ENCODE data around the gene TMBIM4. TPM values are rescaled to one million over a fixed set of nuclear protein-coding genes. Genes with fewer than 3 reads are reported as not detected.

TMBIM4 gene
- total and polyA plus RNA-seq, 4 donors = 124 to 236 (median 169) TPM

GRCh38 chr12:66137937-66138336 lies 31.9 kb downstream of the TMBIM4 start:
- ATAC-seq (ENCODE audit: insufficient read depth, low FRiP score) (no peak), DNase-seq (no peak)
- WGBS, 2 donors = 97 to 98% methylated on average over 3 of the region's 3 CpGs
- TF ChIP-seq, protein P1, sequence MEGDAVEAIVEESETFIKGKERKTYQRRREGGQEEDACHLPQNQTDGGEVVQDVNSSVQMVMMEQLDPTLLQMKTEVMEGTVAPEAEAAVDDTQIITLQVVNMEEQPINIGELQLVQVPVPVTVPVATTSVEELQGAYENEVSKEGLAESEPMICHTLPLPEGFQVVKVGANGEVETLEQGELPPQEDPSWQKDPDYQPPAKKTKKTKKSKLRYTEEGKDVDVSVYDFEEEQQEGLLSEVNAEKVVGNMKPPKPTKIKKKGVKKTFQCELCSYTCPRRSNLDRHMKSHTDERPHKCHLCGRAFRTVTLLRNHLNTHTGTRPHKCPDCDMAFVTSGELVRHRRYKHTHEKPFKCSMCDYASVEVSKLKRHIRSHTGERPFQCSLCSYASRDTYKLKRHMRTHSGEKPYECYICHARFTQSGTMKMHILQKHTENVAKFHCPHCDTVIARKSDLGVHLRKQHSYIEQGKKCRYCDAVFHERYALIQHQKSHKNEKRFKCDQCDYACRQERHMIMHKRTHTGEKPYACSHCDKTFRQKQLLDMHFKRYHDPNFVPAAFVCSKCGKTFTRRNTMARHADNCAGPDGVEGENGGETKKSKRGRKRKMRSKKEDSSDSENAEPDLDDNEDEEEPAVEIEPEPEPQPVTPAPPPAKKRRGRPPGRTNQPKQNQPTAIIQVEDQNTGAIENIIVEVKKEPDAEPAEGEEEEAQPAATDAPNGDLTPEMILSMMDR (IDR thresholded peaks at IDR 0.05; ENCODE audit: control extremely low read depth, extremely low read depth) = no peak
- Histone ChIP-seq H3K27ac (ENCODE audit: low read depth in 1 of 2, low read length in 1 of 2) (no peak overlapping the region), H3K9ac (ENCODE audit: insufficient read depth in 1 of 2, low read length in 2 of 2) (no peak overlapping the region), H3K36me3 (ENCODE audit: control insufficient read depth in 4 of 4, insufficient read depth in 4 of 4, low read length in 4 of 4) (peaks cover 6 to 32% (median 20%) of the 10 kb centered on the region in 4 donors), H3K9me3 (ENCODE audit: control insufficient read depth in 4 of 4, insufficient read depth in 3 of 4, low read length in 3 of 4) (peaks cover 2 to 21% (median 10%) of the 10 kb centered on the region in 4 donors), H3K4me1 (ENCODE audit: control insufficient read depth in 5 of 5, insufficient read depth in 5 of 5, low read length in 5 of 5) (peaks cover 0 to 3% (median 0%) of the 10 kb centered on the region in 5 donors), H3K4me3 (no peak overlapping the region), H3K27me3 (ENCODE audit: control insufficient read depth in 3 of 3, insufficient read depth in 3 of 3, low read length in 2 of 3) (no peaks in the 10 kb centered on the region)

- TF ChIP-seq, protein P1 (IDR thresholded peaks at IDR 0.05; ENCODE audit: control extremely low read depth, extremely low read depth) = no peak
- no peak overlapping the region for H3K4me3 ChIP-seq
- no peaks in the 10 kb centered on the region for H3K27me3 ChIP-seq (ENCODE audit: control insufficient read depth in 3 of 3, insufficient read depth in 3 of 3, low read length in 2 of 3)
- no peaks in the 10 kb centered on the region for H3K9me3 ChIP-seq (ENCODE audit: control insufficient read depth in 4 of 4, insufficient read depth in 3 of 4, low read length in 3 of 4)
- DNase-seq (no peak), ATAC-seq (ENCODE audit: insufficient read depth, low FRiP score) (no peak)
- peaks cover 0 to 17% (median 3%) of the 10 kb centered on the region in 4 donors for H3K36me3 ChIP-seq (ENCODE audit: control insufficient read depth in 4 of 4, insufficient read depth in 4 of 4, low read length in 4 of 4)
- no peak overlapping the region for H3K9ac ChIP-seq (ENCODE audit: insufficient read depth in 1 of 2, low read length in 2 of 2)
- H3K27ac ChIP-seq (ENCODE audit: low read depth in 1 of 2, low read length in 1 of 2) = peak overlapping the region in 1 of 2 donors; percentile 43
- H3K4me1 ChIP-seq (ENCODE audit: control insufficient read depth in 5 of 5, insufficient read depth in 5 of 5, low read length in 5 of 5) = peaks cover 0 to 14% (median 8%) of the 10 kb centered on the region in 5 donors
These were observed 37.4 kb downstream of the TMBIM4 start for GRCh38 chr12:66132408-66132807.

- H3K27ac ChIP-seq (ENCODE audit: low read depth in 1 of 2, low read length in 1 of 2) = peak overlapping the region; percentile 69 to 89
These were observed 38.6 kb downstream of the TMBIM4 start for GRCh38 chr12:66131067-66131688.

More at GRCh38 chr12:66131067-66131688, 38.6 kb downstream of the TMBIM4 start:
- no peaks in the 10 kb centered on the region for H3K27me3 ChIP-seq (ENCODE audit: control insufficient read depth in 3 of 3, insufficient read depth in 3 of 3, low read length in 2 of 3)
- no peaks in the 10 kb centered on the region for H3K9me3 ChIP-seq (ENCODE audit: control insufficient read depth in 4 of 4, insufficient read depth in 3 of 4, low read length in 3 of 4)
- peaks cover 0 to 14% (median 8%) of the 10 kb centered on the region in 5 donors for H3K4me1 ChIP-seq (ENCODE audit: control insufficient read depth in 5 of 5, insufficient read depth in 5 of 5, low read length in 5 of 5)
- H3K9ac ChIP-seq (ENCODE audit: insufficient read depth in 1 of 2, low read length in 2 of 2) = peak overlapping the region; percentile 82 to 90
- TF ChIP-seq, protein P1 (IDR thresholded peaks at IDR 0.05; ENCODE audit: control extremely low read depth, extremely low read depth) = no peak
- no peak for ATAC-seq (ENCODE audit: insufficient read depth, low FRiP score)
- H3K36me3 ChIP-seq (ENCODE audit: control insufficient read depth in 4 of 4, insufficient read depth in 4 of 4, low read length in 4 of 4) = peaks cover 0 to 14% (median 3%) of the 10 kb centered on the region in 4 donors
- WGBS, 2 donors = 8% methylated on average over 11 of the region's 11 CpGs
- peak in 1 of 3 donors; percentile 25 for DNase-seq
- peak overlapping the region; percentile 87 for H3K4me3 ChIP-seq

All from lung (tissue), 12 donors.